DOHH2 (cell line): ENCODE data around the gene OR10A6.

Source experiments
- H3F3A ChIP-seq: fragments of 200-600 bp; sonication (generic), shearing (Covaris generic); 2 replicates; pipeline ENCODE4 v1.6.0; 2016; ENCODE audit warnings: antibody characterized with exemption, mild to moderate bottlenecking; ENCODE audit not compliant: control insufficient read depth, insufficient read depth
- H3K27ac ChIP-seq: fragments of 200-600 bp; sonication (generic); 2 replicates; pipeline ENCODE4 v1.5.1; 2014; ENCODE audit warnings: low read depth, mild to moderate bottlenecking, low read length, moderate library complexity
- H3K27me3 ChIP-seq: fragments of 200-600 bp; sonication (generic); 2 replicates; pipeline ENCODE4 v1.6.1; 2014; ENCODE audit warnings: mild to moderate bottlenecking, low read length, mixed read lengths; ENCODE audit not compliant: control insufficient read depth
- H3K36me3 ChIP-seq: fragments of 200-600 bp; sonication (generic); 2 replicates; pipeline ENCODE4 v1.6.1; 2014; ENCODE audit warnings: mild to moderate bottlenecking, low read length, moderate library complexity, mixed read lengths; ENCODE audit not compliant: control insufficient read depth
- H3K4me1 ChIP-seq: fragments of 200-600 bp; sonication (generic); 2 replicates; pipeline ENCODE4 v1.6.1; 2014; ENCODE audit warnings: mild to moderate bottlenecking, low read length, mixed read lengths; ENCODE audit not compliant: control insufficient read depth
- H3K4me2 ChIP-seq: fragments of 200-600 bp; sonication (generic); 2 replicates; pipeline ENCODE4 v1.6.0; 2014; ENCODE audit warnings: mild to moderate bottlenecking, low read length, moderate library complexity
- H3K4me3 ChIP-seq: fragments of 200-600 bp; sonication (generic); 2 replicates; pipeline ENCODE4 v1.5.1; 2014; ENCODE audit warnings: mild to moderate bottlenecking, low read length, mixed read lengths
- H3K79me2 ChIP-seq: fragments of 200-600 bp; sonication (generic); 2 replicates; pipeline ENCODE4 v1.6.1; 2014; ENCODE audit warnings: mild to moderate bottlenecking, low read length, mixed read lengths; ENCODE audit not compliant: control insufficient read depth
- H3K9me2 ChIP-seq: fragments of 200-600 bp; sonication (generic); replicated peaks from 2 replicates; pipeline ENCODE4 v1.6.1; 2014; ENCODE audit warnings: mild to moderate bottlenecking, low read length, mixed read lengths; ENCODE audit not compliant: control insufficient read depth
- H3K9me3 ChIP-seq: fragments of 200-600 bp; sonication (generic); 2 replicates; pipeline ENCODE4 v1.6.1; 2014; ENCODE audit warnings: antibody characterized with exemption, low read length, mixed read lengths; ENCODE audit not compliant: control insufficient read depth, insufficient read depth
- H4K20me1 ChIP-seq: fragments of 200-600 bp; sonication (generic); 2 replicates; pipeline ENCODE4 v1.6.0; 2014; ENCODE audit warnings: low read depth, mild to moderate bottlenecking, antibody characterized with exemption, low read length, moderate library complexity; ENCODE audit not compliant: control insufficient read depth, insufficient read depth
- EZH2phosphoT487 ChIP-seq: fragments of 200-600 bp; sonication (generic); IDR thresholded peaks from 2 replicates; pipeline ENCODE4 v1.6.1; 2017; ENCODE audit warnings: borderline replicate concordance, mild to moderate bottlenecking, antibody characterized with exemption, low read length, moderate library complexity, mixed read lengths
- TF ChIP-seq, protein P1 (sequence below): fragments of 200-600 bp; sonication (generic); IDR thresholded peaks from one replicate; pipeline ENCODE4 v1.5.1; 2014; ENCODE audit warnings: antibody characterized with exemption, mild to moderate bottlenecking, low read depth, low read length; ENCODE audit not compliant: poor library complexity, severe bottlenecking

Gene OR10A6

DNA sequence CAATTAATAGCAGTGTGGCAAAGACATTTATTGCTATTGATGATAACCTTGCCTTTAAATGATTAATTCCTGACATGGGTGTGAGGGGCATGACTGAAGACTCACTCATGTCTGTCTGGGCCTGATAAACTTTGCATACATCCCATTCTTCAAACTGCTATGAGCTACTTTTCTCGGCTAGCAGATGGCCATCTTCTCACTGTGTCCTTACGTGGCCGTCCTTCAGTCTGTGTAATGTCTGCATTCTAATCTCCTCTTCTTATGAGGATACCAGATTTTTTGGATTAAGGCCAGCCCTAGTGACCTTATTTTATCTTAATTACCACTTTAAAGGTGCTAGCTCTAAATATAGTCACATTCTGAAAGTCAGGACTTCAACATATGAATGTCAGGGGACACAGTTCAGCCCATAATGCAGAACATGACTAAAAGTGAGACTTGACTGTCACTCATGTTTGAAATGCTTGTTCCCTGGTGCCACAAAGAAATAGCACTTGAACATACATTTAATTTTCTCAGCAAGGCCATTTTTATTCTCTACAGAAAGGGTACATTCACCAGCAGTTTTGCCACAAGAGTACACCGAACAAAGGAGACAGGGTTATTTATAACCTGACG, 32.3 kb downstream of the OR10A6 start:
- no peaks in the 10 kb centered on the region for H3K9me3 ChIP-seq
- no peaks in the 10 kb centered on the region for H3K36me3 ChIP-seq
- H3K4me2 ChIP-seq = no peak overlapping the region
- no peak for TF ChIP-seq EZH2phosphoT487
- TF ChIP-seq, protein P1, sequence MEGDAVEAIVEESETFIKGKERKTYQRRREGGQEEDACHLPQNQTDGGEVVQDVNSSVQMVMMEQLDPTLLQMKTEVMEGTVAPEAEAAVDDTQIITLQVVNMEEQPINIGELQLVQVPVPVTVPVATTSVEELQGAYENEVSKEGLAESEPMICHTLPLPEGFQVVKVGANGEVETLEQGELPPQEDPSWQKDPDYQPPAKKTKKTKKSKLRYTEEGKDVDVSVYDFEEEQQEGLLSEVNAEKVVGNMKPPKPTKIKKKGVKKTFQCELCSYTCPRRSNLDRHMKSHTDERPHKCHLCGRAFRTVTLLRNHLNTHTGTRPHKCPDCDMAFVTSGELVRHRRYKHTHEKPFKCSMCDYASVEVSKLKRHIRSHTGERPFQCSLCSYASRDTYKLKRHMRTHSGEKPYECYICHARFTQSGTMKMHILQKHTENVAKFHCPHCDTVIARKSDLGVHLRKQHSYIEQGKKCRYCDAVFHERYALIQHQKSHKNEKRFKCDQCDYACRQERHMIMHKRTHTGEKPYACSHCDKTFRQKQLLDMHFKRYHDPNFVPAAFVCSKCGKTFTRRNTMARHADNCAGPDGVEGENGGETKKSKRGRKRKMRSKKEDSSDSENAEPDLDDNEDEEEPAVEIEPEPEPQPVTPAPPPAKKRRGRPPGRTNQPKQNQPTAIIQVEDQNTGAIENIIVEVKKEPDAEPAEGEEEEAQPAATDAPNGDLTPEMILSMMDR = no peak
- no peaks in the 10 kb centered on the region for H4K20me1 ChIP-seq
- no peaks in the 10 kb centered on the region for H3K9me2 ChIP-seq
- H3K27me3 ChIP-seq = no peaks in the 10 kb centered on the region
- no peak overlapping the region for H3K4me3 ChIP-seq
- no peaks in the 10 kb centered on the region for H3F3A ChIP-seq
- H3K79me2 ChIP-seq = no peaks in the 10 kb centered on the region
- H3K27ac ChIP-seq = no peak overlapping the region
- H3K4me1 ChIP-seq = no peaks in the 10 kb centered on the region

DNA sequence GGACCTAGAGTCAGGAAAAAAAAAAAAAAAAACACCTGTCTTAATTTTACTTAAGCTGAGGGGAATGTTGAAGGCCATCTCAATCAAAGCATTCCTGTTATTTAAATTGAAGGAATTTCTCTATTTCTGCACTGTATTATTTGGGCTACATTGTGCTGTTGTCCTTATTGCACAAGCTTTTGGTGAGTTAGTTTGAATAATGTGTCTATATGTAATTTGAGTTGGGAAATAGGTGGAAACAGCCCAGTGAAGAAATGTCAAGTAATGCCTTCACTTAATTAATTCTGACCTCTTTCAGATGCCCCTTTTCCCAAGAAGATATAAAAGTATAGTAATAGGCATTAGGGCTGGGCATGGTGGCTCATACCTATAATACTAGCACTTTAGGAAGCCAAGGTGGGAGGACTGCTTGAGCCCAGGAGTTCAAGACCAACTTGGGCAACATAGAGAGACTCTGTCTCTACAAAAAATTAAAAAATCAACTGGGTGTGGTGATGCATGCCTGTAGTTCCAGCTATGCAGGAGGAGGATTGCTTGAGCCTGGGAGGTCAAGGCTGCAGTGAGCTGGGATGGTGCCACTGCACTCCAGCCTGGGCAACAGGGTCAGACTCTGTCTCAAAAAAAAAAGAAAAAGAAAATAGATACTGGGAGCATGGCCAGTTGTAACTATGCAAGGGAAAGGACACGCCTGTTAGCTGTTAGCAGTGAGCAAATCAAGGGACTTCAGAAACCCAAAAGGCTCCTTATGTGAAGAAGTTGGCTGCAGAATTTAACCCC, 34.9 kb downstream of the OR10A6 start:
- Histone ChIP-seq H3K4me1 (peaks cover 24% of the 10 kb centered on the region), H3K79me2 (no peaks in the 10 kb centered on the region), H3K4me2 (no peak overlapping the region), H3K27ac (no peak overlapping the region), H3K9me2 (no peaks in the 10 kb centered on the region), H3K9me3 (no peaks in the 10 kb centered on the region), H3K4me3 (no peak overlapping the region), H3K27me3 (no peaks in the 10 kb centered on the region), H4K20me1 (no peaks in the 10 kb centered on the region), H3F3A (peaks cover 5% of the 10 kb centered on the region), H3K36me3 (no peaks in the 10 kb centered on the region)
- TF ChIP-seq EZH2phosphoT487 = no peak
- TF ChIP-seq, protein P1 = no peak

DNA sequence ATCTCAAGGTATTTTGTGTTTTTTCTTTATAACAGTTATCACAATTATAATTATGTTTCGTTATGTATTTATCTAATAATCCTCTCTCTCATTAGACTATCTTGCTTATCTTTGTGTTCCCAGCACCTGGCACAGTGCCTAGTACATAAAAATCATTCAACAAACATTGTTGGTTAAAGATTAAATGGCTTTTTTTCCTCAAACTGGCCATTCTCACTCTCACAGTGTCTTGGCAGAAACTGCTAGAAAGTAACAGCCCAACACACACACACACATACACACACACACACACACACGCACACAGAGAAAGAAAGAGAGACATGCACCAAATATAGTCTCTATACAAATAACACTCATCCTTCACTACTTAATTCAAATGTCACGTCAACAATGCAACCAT, 36.8 kb downstream of the OR10A6 start:
- H3F3A ChIP-seq = peaks cover 21% of the 10 kb centered on the region
- no peak overlapping the region for H3K4me3 ChIP-seq
- no peaks in the 10 kb centered on the region for H3K79me2 ChIP-seq
- no peaks in the 10 kb centered on the region for H3K9me3 ChIP-seq
- no peaks in the 10 kb centered on the region for H3K27me3 ChIP-seq
- H3K9me2 ChIP-seq = no peaks in the 10 kb centered on the region
- H3K4me1 ChIP-seq = peaks cover 43% of the 10 kb centered on the region
- H3K27ac ChIP-seq = no peak overlapping the region
- no peaks in the 10 kb centered on the region for H3K36me3 ChIP-seq
- H4K20me1 ChIP-seq = no peaks in the 10 kb centered on the region
- no peak for TF ChIP-seq EZH2phosphoT487
- TF ChIP-seq, protein P1 = no peak
- no peak overlapping the region for H3K4me2 ChIP-seq
